Activated naive CD4-positive, alpha-beta T cell treated with anti-CD3 and anti-CD28 coated beads, Interleukin-2, amount 50 U/mL, for 16 hours (primary cell): ENCODE measurements around the gene PARP9.

ENCODE experiments used
- DNase-seq: peaks from one replicate; pipeline ENCODE4 v3.0.0-alpha.2; 2020

Gene PARP9

DNA sequence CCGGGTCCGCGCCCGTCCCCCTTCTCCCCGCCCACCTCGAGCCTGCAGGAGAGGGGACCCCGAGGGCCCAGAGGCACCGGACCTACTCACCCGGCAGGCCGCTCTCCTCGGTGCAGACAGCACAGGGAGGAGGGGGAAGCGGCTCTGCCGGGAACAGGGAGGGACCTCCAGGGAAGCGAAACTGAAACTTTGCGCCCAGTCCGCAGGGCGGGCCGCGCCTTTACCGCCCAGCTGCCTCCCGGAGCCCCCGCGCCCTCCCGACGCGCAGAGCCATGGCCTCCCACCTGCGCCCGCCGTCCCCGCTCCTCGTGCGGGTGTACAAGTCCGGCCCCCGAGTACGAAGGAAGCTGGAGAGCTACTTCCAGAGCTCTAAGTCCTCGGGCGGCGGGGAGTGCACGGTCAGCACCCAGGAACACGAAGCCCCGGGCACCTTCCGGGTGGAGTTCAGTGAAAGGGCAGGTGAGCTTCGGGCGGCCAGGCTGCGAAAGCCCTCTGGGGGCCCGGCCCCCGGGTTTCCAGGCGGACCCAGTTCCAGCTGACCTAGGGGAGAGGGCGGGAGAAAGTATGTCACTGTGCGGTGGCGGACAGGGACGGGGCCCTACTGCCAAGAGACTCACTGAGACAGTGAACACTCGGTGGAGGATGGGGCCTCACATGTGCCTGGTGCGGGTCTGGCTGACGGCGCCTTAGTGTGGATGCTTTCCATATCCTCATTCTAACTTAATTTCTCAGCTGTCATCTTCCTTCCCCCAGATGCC is at the start of gene PARP9, which contains the start of gene DTX3L:
Gene PARP9, minus strand, starts transcription at position 146 of the 758 bp plus-strand sequence. CDS start 4,680 bp downstream, outside the sequence.
Gene DTX3L, plus strand, starts transcription at position 184 of the 758 bp plus-strand sequence. Its CDS starts 89 bp downstream, at position 273.
- DNase-seq = peak; percentile 68

DNA sequence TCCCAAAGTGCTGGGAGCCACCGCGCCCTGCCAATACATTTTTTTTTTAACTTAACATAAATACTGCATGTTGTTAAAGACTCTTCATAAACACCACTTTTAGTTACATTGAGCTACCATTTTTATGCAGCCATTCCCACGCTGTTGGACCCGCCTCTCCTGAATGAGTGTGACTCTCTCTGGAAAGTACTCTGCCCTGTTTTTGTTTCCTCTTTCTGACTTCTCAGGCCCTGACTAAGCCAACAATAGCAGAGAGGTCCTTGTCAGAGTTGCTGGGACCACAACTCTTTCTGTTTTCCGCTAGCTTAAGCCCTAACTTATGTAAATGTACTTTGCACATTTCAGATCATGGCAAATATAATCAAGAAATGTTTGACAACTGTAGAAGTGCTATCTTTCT is 48.6 kb upstream of the PARP9 start:
- no peak for DNase-seq

DNA sequence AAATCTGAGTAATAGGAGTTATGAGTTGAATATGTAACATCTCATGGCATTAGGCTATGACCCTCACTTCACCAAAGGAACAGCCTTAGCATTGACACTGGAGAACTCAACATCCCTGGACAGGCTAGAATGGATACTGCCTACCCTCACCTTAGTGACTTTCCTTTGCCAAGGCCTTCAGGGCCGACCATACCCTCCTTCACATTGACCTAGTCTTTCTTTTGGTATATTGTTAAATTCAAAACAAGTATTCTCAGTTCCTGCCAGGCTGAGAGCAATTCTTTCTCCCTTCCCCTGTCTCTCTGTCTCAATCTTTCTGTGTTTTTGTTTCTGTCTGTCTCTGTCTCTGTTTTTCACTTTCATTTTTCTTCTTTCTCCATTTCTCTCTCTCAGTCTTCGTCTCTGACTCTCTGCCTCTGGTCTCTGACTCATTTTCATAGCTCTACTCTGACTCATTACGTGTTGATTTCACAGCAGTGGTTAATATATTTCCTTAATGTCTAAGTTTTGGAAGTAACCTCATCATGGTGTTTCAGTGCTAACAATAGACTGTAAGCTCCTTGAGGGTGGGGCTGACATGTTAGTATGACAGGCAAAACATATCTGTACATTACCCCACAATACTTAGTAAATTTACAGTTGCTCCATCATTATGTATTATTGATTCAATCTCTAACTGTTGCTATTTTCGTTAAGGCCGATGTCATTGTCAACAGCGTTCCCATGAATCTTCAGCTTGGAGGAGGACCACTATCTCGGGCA is 45.9 kb upstream of the PARP9 start:
- DNase-seq = peak; percentile 14

DNA sequence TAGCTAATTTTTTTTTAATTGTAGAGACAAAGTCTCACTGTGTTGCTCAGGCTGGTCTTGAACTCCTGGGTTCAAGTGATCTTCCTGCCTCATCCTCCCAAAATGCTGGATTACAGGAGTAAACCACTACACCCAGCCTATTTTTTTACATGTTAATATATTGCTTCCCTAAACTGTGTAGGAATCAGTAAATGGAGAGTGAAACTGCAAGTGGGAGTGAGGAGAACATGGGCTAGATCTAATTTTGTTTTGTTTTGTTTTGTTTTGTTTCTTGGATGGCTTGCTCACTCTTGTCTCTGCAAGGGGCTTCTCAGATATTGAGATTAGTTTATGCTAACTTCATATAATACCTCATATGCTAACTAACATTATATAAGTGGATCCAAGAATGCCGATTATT is 44.8 kb upstream of the PARP9 start:
- DNase-seq = no peak

DNA sequence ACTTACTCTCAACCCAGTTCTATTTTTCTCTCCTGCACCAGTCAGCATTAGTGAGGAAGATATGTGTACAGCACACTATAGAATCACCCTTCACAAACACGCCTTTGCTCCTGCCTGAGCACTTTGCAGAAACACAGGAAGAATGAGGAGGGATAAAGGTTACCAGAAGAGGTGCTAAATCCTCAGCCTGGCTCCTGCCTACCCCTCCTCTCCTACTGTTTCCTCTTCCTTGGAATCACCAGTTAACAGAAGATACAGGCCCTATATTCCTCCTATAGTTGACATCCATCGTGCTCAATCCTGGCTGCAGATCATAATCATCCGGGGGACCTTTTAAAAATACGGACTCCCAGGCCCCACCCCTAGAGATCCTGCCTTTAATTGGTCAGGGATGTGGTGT is 42.2 kb upstream of the PARP9 start:
- DNase-seq = no peak

DNA sequence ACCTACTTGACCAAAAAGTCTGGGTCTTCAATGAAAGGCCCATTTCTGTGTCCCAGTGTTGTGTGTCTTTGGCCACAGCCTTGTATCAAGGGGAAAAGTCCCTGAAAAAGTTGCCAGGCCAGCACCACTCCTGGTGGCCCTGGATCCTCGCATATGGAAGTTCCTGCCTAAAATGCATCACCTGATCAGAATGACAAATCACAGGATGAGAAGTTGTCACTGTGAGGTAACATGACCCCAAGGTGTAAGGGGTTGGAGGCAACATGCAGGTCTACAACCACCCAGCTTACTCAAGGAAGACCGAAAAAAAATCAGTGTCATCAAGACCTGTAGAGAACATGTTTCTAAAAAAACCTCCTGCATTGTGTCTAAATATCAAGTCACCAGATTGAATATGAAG is 39.0 kb upstream of the PARP9 start:
- no peak for DNase-seq

DNA sequence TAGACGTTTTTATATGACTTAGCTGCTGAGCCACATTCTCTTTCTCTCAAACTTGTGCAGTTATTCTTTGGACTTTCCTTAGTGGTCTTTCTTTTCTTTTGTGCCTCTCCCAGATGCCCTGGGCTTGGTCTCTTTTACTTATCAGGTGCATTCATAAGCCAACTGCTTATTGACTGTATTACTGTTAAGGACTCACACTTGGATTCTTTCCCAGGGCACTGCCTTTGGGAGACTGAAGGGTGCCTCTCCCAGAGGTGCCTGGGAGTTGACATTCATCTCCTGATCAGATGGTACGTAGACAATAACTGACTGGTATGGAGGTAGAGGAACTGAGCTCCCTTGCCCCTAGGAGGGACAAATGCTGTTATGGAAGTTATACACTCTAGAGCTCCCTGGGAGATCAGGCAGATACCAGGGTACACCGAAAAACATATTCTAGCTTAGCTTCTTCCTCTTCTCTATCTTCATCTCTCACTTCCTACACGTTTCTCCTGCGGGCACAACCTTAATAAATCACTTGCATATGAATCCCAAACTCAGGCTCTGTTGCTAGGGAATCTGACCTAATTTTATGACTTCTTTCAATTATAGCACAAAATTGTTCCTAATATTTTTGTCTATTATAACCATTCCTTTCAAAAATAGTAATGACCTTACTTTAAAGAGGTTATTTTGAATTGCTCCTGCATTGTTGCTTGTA is 38.1 kb upstream of the PARP9 start:
- DNase-seq = no peak

DNA sequence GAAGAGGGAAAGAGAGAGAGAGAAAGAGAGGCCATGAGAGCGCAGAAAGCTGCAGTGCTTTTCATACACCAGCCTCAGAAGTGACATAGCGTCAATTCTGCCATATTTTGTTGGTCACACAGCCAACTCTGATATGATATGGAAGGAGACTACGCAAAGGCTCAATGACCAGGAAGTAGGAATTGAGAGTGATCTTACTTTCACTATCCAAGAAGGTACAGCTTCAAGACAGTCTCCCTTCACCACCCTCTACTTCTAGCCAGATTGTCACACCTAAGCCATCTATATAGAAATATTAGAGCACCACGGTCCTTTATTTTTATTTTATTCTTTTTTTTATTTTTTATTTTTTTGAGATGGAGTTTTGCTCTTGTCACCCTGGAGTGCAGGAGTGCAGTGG is 34.5 kb upstream of the PARP9 start:
- no peak for DNase-seq

DNA sequence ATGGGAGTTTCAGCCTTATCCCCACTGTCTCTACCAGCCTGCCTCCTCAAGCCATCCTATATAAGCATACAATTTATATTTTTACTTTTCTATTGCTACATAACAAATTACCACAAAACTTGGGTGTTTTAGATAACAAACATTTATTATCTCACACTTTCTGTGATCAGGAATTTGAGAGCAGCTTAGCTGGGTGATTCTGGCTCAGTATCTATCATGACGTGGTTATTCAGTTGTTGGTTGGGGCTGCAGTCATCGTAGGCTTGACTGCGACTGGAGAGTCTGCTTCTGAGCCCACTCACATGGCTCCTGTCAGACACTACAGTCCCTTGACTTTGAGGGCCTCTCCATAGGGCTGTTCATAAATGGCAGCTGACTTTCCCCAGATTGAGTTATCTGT is 34.1 kb upstream of the PARP9 start:
- no peak for DNase-seq

DNA sequence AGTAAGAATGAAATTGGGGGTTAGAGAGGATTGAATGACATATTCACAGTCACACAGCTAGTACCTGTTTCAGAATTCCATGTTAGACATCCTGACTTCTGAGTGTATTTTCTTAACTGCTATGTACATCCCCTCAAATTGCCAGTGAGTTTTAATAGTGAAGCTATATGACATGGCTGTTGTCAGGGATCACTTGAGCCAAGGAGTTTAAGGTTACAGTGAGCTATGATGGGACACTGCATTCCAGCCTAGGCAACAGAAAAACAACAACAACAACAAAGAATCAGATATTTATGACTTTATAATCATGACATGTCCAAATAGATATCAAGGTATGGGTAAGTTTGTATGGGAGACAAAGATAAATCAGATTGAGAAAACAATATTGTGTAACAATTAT is 29.9 kb upstream of the PARP9 start:
- DNase-seq = no peak

DNA sequence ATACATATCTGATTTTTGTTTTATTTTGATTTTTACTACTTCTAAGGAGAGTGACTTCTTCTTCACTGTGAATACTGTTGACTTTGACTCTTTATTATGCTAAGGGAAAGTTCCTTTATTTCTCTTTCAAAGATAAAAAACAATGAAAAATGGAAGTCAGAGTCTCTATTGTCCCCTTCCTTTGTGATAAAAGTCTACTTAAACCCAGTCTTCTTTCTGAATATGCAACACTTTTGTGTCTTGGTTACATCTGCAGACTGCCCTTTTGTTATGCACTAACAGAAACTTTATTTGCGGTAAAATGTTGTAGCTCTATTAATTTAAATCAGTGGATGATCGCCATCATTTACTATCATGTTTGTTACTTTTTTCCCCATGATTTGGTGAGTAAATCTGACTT is 26.5 kb upstream of the PARP9 start:
- no peak for DNase-seq

DNA sequence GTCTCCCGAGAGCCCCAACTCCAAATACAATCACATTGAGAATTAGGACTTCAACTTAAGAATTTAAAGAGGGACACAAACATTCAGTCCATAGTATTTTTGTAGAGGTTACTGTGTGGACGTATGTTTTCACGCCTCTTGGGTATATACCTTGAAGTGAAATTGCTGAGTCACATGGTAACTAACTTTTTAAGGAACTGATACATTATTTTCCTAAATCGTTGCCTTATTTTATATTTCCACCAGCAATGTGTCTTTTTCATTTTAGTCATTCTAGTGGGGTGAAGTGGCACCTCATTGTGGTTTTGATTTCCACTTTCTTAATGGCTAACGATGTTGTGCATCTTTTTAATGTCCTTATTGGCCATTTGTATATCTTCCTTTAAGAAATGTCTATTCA is 25.2 kb upstream of the PARP9 start:
- no peak for DNase-seq

DNA sequence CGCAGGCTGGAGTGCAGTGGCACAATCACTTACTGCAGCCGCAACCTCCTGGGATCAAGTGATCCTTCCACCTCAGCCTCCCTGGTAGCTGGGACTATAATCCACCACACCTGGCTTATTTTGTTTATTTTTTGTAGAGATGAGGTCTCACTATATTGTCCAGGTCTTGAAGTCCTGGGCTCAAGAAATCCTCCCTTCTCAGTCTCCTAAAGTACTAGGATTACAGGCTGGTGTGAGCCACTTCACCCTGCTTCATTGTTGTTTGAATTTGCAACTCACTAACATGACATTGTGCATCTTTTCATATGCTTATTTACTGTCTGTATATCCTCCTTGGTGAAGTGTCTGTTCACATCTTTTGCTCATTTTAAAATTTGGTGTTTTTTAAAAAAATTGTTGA is 23.5 kb upstream of the PARP9 start:
- no peak for DNase-seq

DNA sequence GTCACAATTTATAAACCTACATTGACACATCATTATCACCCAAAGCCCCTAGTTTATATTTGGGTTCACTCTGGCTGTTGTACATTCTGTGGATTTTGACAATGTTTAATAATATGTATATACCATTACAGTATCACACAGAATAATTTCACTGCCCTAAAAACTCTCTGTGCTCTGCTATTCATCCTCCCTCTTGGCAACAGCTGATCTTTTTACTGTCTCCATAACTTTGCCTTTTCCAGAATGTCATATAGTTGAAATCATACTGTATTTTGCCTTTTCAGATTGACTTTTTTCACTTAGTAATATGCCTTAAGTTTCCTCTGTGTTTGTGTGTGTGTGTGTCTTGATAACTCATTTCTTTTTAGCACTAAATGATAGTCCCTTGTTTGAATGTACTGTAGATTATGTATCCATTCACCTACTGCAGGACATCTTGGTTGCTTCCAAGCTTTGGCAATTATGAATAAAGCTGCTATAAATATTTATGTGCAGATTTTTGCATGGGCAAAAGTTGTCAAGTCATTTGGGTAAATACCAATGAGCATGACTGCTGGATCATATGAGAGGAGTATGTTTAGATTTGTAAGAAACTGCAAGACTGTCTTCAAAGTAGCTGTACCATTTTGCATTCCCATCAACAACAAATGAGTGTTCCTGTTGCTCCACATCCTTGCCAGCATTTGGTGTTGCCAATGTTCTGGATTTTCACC is 22.8 kb upstream of the PARP9 start:
- no peak for DNase-seq

DNA sequence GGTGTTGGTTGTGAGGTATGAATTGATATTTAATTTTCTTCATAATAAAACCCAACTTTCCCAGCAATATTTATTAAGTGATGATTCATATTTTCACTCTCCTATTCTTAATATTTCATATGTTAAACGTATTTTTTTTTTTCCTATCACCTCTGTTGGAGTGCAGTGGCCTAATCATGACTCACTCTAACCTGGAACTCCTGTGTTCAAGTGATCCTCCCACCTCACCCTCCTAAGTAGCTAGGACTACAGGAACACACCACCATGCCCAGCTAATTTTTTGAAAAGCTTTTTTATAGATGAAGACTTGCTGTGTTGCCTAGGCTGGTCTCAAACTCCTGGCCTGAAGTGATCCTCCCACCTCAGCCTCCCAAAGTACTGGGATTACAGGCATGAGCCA is 22.0 kb upstream of the PARP9 start:
- DNase-seq = no peak

DNA sequence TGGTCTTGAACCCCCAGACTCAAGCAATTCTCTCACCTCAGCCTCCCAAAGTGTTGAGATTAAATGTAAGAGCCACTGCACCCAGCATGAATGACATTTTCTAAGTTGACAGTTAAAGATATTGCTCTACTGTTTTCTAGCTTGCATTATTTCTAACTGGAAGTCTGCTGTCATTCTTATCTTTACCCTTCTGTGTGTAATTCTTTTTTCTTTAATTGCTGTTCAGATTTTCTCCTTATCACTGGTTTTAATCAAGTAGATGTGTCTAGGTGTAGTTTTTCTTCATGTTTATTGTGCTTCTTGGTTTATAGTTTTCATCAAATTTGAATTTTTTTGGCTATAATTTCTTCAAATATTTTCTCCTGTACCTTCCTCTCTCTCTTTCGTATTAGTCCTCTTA is 18.3 kb upstream of the PARP9 start:
- no peak for DNase-seq

DNA sequence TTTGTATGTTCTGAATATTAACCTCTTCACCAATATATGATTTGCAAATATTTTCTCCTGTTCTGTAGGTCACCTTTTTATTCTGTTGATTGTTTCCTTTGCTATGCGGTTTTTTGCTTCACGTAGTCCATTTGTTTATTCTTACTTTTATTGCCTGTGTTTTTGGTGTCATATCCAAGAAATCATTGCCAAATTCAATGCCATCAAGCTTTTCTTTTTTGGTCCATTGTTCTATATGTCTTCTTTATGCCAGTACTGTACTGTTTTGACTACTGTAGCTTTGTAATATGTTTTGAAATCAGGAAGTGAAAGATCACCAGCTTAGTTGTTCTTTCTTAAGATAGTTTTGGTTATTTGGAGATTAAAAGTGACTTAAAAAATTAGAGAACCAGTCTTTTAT is 17.5 kb upstream of the PARP9 start:
- no peak for DNase-seq

DNA sequence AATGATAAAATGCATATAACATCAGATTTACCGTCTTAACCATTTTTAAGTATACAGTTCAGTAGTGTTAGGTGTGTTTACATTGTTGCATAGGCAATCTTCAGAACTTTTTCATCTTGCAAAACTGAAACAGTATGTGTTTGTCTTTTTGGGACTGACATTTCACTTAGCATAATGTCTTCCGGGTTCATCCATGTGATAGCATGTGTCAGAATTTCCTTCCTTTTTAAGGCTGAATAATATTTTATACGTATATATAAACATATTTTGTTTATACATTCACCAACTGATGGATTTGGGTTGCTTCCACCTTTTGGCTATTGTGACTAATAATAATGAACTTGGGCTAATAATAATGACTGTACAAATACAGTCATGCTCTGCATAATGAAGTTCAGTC is 16.4 kb upstream of the PARP9 start:
- DNase-seq = no peak

DNA sequence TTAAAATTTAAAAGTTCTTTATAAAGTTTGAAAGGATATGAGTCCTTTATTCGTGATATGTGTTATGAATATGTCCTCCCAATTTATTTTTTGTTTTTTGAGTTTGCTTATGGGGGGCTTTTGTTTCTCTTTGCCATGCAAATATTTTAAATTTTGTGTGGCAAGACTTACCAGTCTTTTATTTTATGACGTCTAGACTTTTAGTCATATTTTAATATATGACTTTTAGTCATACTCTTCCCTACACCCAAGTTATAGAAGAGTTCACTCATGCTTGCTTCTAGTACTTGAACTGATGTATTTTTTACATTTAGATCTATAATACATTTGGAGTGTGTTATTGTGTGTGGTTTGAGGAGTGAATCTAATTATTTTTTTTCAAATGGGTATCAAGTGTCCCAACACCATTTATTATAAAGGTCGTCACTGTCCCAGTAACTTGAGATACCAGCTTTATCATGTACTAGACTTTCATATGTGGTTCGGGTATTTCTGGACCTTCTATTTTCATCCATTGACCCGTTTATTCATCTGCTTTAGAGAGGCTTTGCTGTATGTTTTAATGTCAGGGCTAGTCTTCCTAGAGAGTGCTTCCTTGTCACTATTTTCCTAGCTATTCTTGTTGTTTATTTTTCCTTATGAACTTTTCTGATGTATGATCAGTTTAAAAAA is 14.1 kb upstream of the PARP9 start:
- no peak for DNase-seq

DNA sequence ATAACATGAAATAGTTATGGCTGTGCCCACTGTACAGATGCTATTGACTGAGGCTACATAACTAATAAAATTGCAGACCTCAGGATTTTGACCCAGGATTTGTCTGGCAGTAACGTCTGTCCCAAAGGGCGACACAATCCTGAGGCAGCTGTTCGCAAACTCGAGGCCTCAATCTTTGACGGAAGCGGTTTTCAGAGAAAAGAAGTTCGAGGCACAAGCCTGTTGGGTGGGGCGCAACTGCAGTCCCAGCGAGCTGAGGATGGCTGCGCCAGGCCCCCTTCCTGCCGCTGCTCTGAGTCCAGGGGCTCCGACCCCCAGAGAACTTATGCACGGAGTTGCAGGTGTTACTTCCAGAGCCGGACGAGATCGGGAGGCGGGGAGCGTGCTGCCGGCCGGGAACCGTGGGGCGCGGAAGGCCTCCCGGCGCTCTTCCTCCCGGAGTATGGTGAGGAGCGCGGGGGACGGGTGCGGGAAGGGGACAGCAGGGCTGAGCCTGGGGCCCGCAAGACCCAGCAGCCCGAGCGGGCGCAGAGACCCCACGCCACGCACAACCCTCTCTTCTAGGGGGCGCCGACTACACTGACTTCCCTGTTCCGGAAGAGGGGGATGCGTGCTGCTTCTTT is 13.4 kb upstream of the PARP9 start, which contains the start of gene PARP15:
Gene PARP15, plus strand, starts transcription at position 242 of the 623 bp plus-strand sequence. Its CDS starts 18 bp downstream, at position 260.
- DNase-seq = peak; percentile 38

DNA sequence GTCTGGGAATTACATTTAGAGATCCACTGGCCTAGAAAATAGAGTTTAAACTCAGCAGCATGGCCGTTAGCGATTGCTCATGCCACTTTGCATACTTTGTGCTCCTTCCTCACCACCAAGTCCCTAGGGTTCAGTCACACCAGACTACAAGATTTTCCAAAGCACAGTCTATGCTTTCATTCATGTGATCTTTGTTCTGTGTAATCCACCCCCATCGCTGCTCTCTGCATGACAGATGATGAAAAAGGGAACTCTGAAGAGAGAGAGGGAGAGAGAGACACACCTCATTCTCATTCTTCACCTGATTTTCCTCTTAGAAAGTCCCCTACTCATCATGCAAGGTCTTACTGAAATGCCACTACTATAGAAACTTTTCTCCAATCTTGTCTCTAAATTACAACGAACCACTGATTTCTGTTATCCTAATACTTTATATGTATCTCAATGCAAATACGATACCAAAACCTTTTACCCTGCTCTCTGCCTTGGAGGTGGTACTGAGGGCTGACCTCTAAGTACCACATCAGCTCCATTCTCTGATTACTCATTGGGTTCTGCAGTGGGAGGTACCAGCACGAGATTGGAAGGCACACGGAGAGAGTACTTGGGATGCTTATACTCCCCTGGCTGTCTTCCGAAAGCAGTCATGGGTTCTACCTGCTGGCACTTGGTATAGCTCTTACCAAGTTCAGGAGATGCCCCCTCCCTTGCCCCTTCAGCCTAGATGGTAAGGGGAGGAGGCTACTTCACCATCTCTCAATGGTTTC is 12.3 kb upstream of the PARP9 start:
- DNase-seq = peak; percentile 72
